CD4-positive, CD25-positive, alpha-beta regulatory T cell (primary cell): ENCODE measurements around the gene MLANA. TPM values are rescaled to one million over a fixed set of nuclear protein-coding genes. Genes with fewer than 3 reads are reported as not detected.
A peak's percentile ranks its signal among the peaks of the same experiment; 100 is the strongest.

Source experiments
- ATAC-seq, 2 donors: fragments of 150-1000 bp; cut with Tn5 transposase; one replicate each; pipeline ENCODE4 v1.10.0; 2021; ENCODE audit warnings: low read depth in 2 of 2, moderate number of reproducible peaks in 2 of 2, moderate library complexity in 1 of 2
- DNase-seq, 3 donors: peaks; one replicate each; pipeline versions ENCODE4 v3.0.0 to v3.0.0-alpha.2; 2012 to 2022; ENCODE audit warnings: mixed read lengths in 1 of 3
- H3K27ac ChIP-seq: one replicate; pipeline ENCODE4 v1.7.0; 2013; ENCODE audit warnings: mild to moderate bottlenecking, low read length; ENCODE audit not compliant: insufficient read depth, poor library complexity, severe bottlenecking
- H3K27me3 ChIP-seq: one replicate; pipeline ENCODE4 v1.7.0; 2013; ENCODE audit warnings: low read length; ENCODE audit not compliant: control insufficient read depth, insufficient read depth
- H3K36me3 ChIP-seq: one replicate; pipeline ENCODE4 v1.7.0; 2013; ENCODE audit warnings: mild to moderate bottlenecking, low read length, moderate library complexity; ENCODE audit not compliant: control insufficient read depth, insufficient read depth
- H3K4me1 ChIP-seq: 2 replicates; pipeline ENCODE4 v1.7.0; 2013; ENCODE audit warnings: mild to moderate bottlenecking, low read length; ENCODE audit not compliant: insufficient read depth, control insufficient read depth, poor library complexity, severe bottlenecking
- H3K4me3 ChIP-seq: one replicate; pipeline ENCODE4 v1.7.0; 2013; ENCODE audit warnings: low read depth, mild to moderate bottlenecking, low read length, moderate library complexity
- H3K9me3 ChIP-seq, 2 experiments: 1 replicate in 1 of 2; 2 replicates in 1 of 2; pipeline ENCODE4 v1.7.0; 2013; ENCODE audit warnings: low read length in 2 of 2, mild to moderate bottlenecking in 1 of 2, moderate library complexity in 1 of 2; ENCODE audit not compliant: control insufficient read depth in 2 of 2
- H3K27ac Mint-ChIP-seq, 3 donors: one replicate each; pipeline ENCODE4 v1.8.0; 2020 to 2022; ENCODE audit warnings: mild to moderate bottlenecking in 3 of 3, mixed read lengths in 3 of 3, moderate library complexity in 2 of 3
- H3K27me3 Mint-ChIP-seq: one replicate; pipeline ENCODE4 v1.8.0; 2022; ENCODE audit warnings: mild to moderate bottlenecking, mixed read lengths
- H3K36me3 Mint-ChIP-seq: one replicate; pipeline ENCODE4 v1.8.0; 2020; ENCODE audit warnings: mixed read lengths
- H3K4me1 Mint-ChIP-seq, 4 donors: one replicate each; pipeline ENCODE4 v1.8.0; 2020 to 2022; ENCODE audit warnings: mixed read lengths in 4 of 4, mild to moderate bottlenecking in 1 of 4
- H3K4me3 Mint-ChIP-seq, 4 donors: one replicate each; pipeline ENCODE4 v1.8.0; 2020 to 2022; ENCODE audit warnings: mild to moderate bottlenecking in 4 of 4, mixed read lengths in 4 of 4, moderate library complexity in 3 of 4
- H3K9me3 Mint-ChIP-seq, 7 donors: one replicate each; pipeline ENCODE4 v1.8.0; 2020 to 2022; ENCODE audit warnings: mixed read lengths in 7 of 7, mild to moderate bottlenecking in 3 of 7, moderate library complexity in 2 of 7
- polyA plus RNA-seq, 4 donors: library from polyadenylated mRNA; unstranded; fragments of 300-500 nt; fragmentation: Illumina TruSeq; gene quantifications; one replicate each; pipeline ENCODE4 v1.2.3, GENCODE V29; 2021
- total RNA-seq: library from RNA; stranded (reverse); gene quantifications from one replicate; pipeline ENCODE4 v1.2.3, GENCODE V29; 2022

Gene MLANA, protein sequence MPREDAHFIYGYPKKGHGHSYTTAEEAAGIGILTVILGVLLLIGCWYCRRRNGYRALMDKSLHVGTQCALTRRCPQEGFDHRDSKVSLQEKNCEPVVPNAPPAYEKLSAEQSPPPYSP
- total RNA-seq (not detected), polyA plus RNA-seq (under 1 TPM in 2 of 4 donors, not detected in 2; 0.14 to 0.49 TPM)

GRCh38 chr9:5890641-5891040, at the start of gene MLANA:
Gene MLANA (plus strand): TSS chr9:5890889. CDS start chr9:5892475, 1,586 bp downstream.
- Mint-ChIP-seq H3K27me3 (no peaks in the 10 kb centered on the region), H3K4me3 (no peak within 1 kb of the TSS), H3K9me3 (no peaks in the 10 kb centered on the region), H3K36me3 (no peaks in the 10 kb centered on the region), H3K4me1 (peaks cover 3 to 6% (median 6%) of the 10 kb centered on the region in 4 donors), H3K27ac (peak within 1 kb of the TSS in 1 of 3 donors; percentile 48)
- no peaks in the 10 kb centered on the region for H3K4me1 ChIP-seq
- no peaks in the 10 kb centered on the region for H3K9me3 ChIP-seq
- ATAC-seq (no peak), DNase-seq (no peak)
- no peak within 1 kb of the TSS for H3K27ac ChIP-seq
- no peak within 1 kb of the TSS for H3K4me3 ChIP-seq
- no peaks in the 10 kb centered on the region for H3K36me3 ChIP-seq
- no peaks in the 10 kb centered on the region for H3K27me3 ChIP-seq

GRCh38 chr9:5841771-5842573, 48.7 kb upstream of the MLANA start:
- ATAC-seq (peak; percentile 25 to 47), DNase-seq (peak in 2 of 3 donors; percentile 34 to 79)
- H3K9me3 Mint-ChIP-seq: no peaks in the 10 kb centered on the region
- H3K27me3 Mint-ChIP-seq: no peaks in the 10 kb centered on the region
- H3K4me1 Mint-ChIP-seq: peaks cover 15 to 50% (median 37%) of the 10 kb centered on the region in 4 donors
- Histone ChIP-seq H3K36me3 (no peaks in the 10 kb centered on the region), H3K4me3 (peak overlapping the region; percentile 59), H3K9me3 (no peaks in the 10 kb centered on the region), H3K4me1 (peaks cover 25% of the 10 kb centered on the region), H3K27ac (no peak overlapping the region), H3K27me3 (no peaks in the 10 kb centered on the region)
- no peaks in the 10 kb centered on the region for H3K36me3 Mint-ChIP-seq
- H3K4me3 Mint-ChIP-seq: peak overlapping the region; percentile 26 to 89 (median 78)
- peak overlapping the region in 2 of 3 donors; percentile 63 to 94 for H3K27ac Mint-ChIP-seq

- Histone ChIP-seq H3K36me3 (no peaks in the 10 kb centered on the region), H3K27ac (no peak overlapping the region), H3K27me3 (no peaks in the 10 kb centered on the region), H3K4me3 (no peak overlapping the region), H3K9me3 (no peaks in the 10 kb centered on the region), H3K4me1 (peaks cover 25% of the 10 kb centered on the region)
- ATAC-seq (no peak), DNase-seq (no peak)
- Mint-ChIP-seq H3K36me3 (no peaks in the 10 kb centered on the region), H3K27ac (peak overlapping the region; percentile 35 to 72 (median 68)), H3K4me3 (peak overlapping the region in 3 of 4 donors; percentile 22 to 69 (median 38)), H3K9me3 (no peaks in the 10 kb centered on the region), H3K27me3 (no peaks in the 10 kb centered on the region), H3K4me1 (peaks cover 15 to 50% (median 37%) of the 10 kb centered on the region in 4 donors)
Observed at GRCh38 chr9:5842929-5843793, 47.5 kb upstream of the MLANA start.

GRCh38 chr9:5843794-5844471, 46.8 kb upstream of the MLANA start:
- H3K4me3 ChIP-seq: no peak overlapping the region
- peaks cover 25% of the 10 kb centered on the region for H3K4me1 ChIP-seq
- Mint-ChIP-seq H3K27ac (peak overlapping the region; percentile 35 to 72 (median 68)), H3K9me3 (no peaks in the 10 kb centered on the region), H3K4me3 (peak overlapping the region in 3 of 4 donors; percentile 20 to 69 (median 29)), H3K27me3 (no peaks in the 10 kb centered on the region), H3K36me3 (no peaks in the 10 kb centered on the region), H3K4me1 (peaks cover 15 to 50% (median 37%) of the 10 kb centered on the region in 4 donors)
- H3K27me3 ChIP-seq: no peaks in the 10 kb centered on the region
- DNase-seq: no peak
- ATAC-seq: peak in 1 of 2 donors; percentile 8
- H3K36me3 ChIP-seq: no peaks in the 10 kb centered on the region
- no peak overlapping the region for H3K27ac ChIP-seq
- no peaks in the 10 kb centered on the region for H3K9me3 ChIP-seq

GRCh38 chr9:5845157-5845531, 45.5 kb upstream of the MLANA start:
- Histone ChIP-seq H3K4me3 (no peak overlapping the region), H3K27me3 (no peaks in the 10 kb centered on the region), H3K36me3 (no peaks in the 10 kb centered on the region), H3K27ac (no peak overlapping the region), H3K4me1 (peaks cover 25% of the 10 kb centered on the region), H3K9me3 (no peaks in the 10 kb centered on the region)
- no peaks in the 10 kb centered on the region for H3K27me3 Mint-ChIP-seq
- peak overlapping the region in 2 of 3 donors; percentile 11 to 72 for H3K27ac Mint-ChIP-seq
- H3K36me3 Mint-ChIP-seq: no peaks in the 10 kb centered on the region
- H3K4me3 Mint-ChIP-seq: peak overlapping the region; percentile 17 to 69 (median 44)
- H3K4me1 Mint-ChIP-seq: peaks cover 15 to 46% (median 37%) of the 10 kb centered on the region in 4 donors
- peaks cover 0 to 2% (median 0%) of the 10 kb centered on the region in 7 donors for H3K9me3 Mint-ChIP-seq
- DNase-seq (no peak), ATAC-seq (no peak)

DNA sequence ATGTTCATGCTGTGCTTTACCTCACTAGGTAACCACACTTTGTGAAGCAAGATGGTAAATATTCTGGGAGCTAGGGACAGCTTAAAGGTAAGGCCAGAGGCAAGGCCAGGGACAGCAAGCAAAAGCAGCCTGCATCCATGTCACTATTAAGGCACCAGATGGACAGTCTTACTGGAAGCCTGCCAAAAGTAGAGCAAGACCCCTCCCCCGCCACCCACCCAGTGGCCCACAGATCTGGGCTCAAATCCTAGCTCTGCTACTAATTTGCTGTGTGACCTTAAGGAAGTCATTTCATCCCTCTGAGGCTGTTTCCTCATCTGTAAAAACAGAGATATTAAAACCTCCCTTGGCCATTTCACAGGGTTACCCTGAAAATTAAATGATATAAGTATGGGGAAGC, 44.6 kb upstream of the MLANA start:
- no peak for ATAC-seq
- Histone ChIP-seq H3K36me3 (no peaks in the 10 kb centered on the region), H3K4me1 (peaks cover 25% of the 10 kb centered on the region), H3K4me3 (no peak overlapping the region), H3K9me3 (no peaks in the 10 kb centered on the region), H3K27me3 (no peaks in the 10 kb centered on the region), H3K27ac (no peak overlapping the region)
- no peak overlapping the region for H3K4me3 Mint-ChIP-seq
- H3K9me3 Mint-ChIP-seq: peaks cover 0 to 2% (median 0%) of the 10 kb centered on the region in 7 donors
- peaks cover 3% of the 10 kb centered on the region for H3K36me3 Mint-ChIP-seq
- H3K27me3 Mint-ChIP-seq: no peaks in the 10 kb centered on the region
- peaks cover 18 to 52% (median 39%) of the 10 kb centered on the region in 4 donors for H3K4me1 Mint-ChIP-seq
- DNase-seq: no peak
- H3K27ac Mint-ChIP-seq: peak overlapping the region in 2 of 3 donors; percentile 11 to 26

GRCh38 chr9:5846501-5846921, 44.2 kb upstream of the MLANA start:
- Histone ChIP-seq H3K27ac (no peak overlapping the region), H3K27me3 (no peaks in the 10 kb centered on the region), H3K4me3 (no peak overlapping the region), H3K4me1 (peaks cover 26% of the 10 kb centered on the region), H3K9me3 (no peaks in the 10 kb centered on the region), H3K36me3 (no peaks in the 10 kb centered on the region)
- DNase-seq: no peak
- Mint-ChIP-seq H3K36me3 (peaks cover 3% of the 10 kb centered on the region), H3K27me3 (no peaks in the 10 kb centered on the region), H3K9me3 (peaks cover 0 to 2% (median 0%) of the 10 kb centered on the region in 7 donors), H3K27ac (peak overlapping the region in 1 of 3 donors; percentile 26), H3K4me1 (peaks cover 22 to 52% (median 41%) of the 10 kb centered on the region in 4 donors), H3K4me3 (no peak overlapping the region)
- ATAC-seq: no peak
